Kidney epithelial cell (primary cell): Measurements from ENCODE around the gene HIRIP3. TPM values are rescaled to one million over a fixed set of nuclear protein-coding genes. Genes with fewer than 3 reads are reported as not detected.

Source experiments
- DNase-seq: peaks from one replicate; pipeline ENCODE4 v3.0.0-alpha.2; 2010; ENCODE audit warnings: low read depth
- H3K27me3 ChIP-seq: 2 replicates; pipeline ENCODE4 v1.6.0; 2011; ENCODE audit warnings: low read length; ENCODE audit not compliant: control insufficient read depth, insufficient read depth
- H3K36me3 ChIP-seq: 2 replicates; pipeline ENCODE4 v1.5.1; 2011; ENCODE audit warnings: low read length; ENCODE audit not compliant: control insufficient read depth, insufficient read depth
- H3K4me3 ChIP-seq: 2 replicates; pipeline ENCODE4 v1.5.1; 2011; ENCODE audit warnings: low read depth, mild to moderate bottlenecking, control low read depth, low read length
- CTCF ChIP-seq: IDR thresholded peaks from 2 replicates; pipeline ENCODE4 v1.5.1; 2011; ENCODE audit warnings: mild to moderate bottlenecking, moderate library complexity, low read length, control low read depth, inconsistent platforms; ENCODE audit not compliant: insufficient read depth, poor library complexity, severe bottlenecking
- total RNA-seq: library from RNA; depleted of rRNA; stranded (reverse); fragments of >200 nt; gene quantifications from 2 replicates; pipeline ENCODE4 v1.2.3, GENCODE V29; 2015

Gene HIRIP3
- total RNA-seq, 1 donor from 2014 or later = 20.3 TPM

- Histone ChIP-seq H3K36me3 (peaks cover 1% of the 10 kb centered on the region), H3K4me3 (no peak overlapping the region), H3K27me3 (no peaks in the 10 kb centered on the region)
- no peak for DNase-seq
- TF ChIP-seq CTCF = no peak
These were observed 8.5 kb downstream of the HIRIP3 start for GRCh38 chr16:29986931-29987330.

GRCh38 chr16:29986231-29986630 lies 9.2 kb downstream of the HIRIP3 start:
- no peak for DNase-seq
- H3K27me3 ChIP-seq = no peaks in the 10 kb centered on the region
- peaks cover 1% of the 10 kb centered on the region for H3K36me3 ChIP-seq
- H3K4me3 ChIP-seq = no peak overlapping the region
- no peak for TF ChIP-seq CTCF

GRCh38 chr16:29985271-29985811 lies 10.1 kb downstream of the HIRIP3 start:
- Histone ChIP-seq H3K27me3 (no peaks in the 10 kb centered on the region), H3K36me3 (peaks cover 1% of the 10 kb centered on the region), H3K4me3 (no peak overlapping the region)
- TF ChIP-seq CTCF = no peak
- no peak for DNase-seq

- TF ChIP-seq CTCF = no peak
- H3K27me3 ChIP-seq = no peaks in the 10 kb centered on the region
- H3K36me3 ChIP-seq = peaks cover 1% of the 10 kb centered on the region
- no peak overlapping the region for H3K4me3 ChIP-seq
- no peak for DNase-seq
These were observed 10.7 kb downstream of the HIRIP3 start for GRCh38 chr16:29984764-29985147.

GRCh38 chr16:29984137-29984763 lies 11.2 kb downstream of the HIRIP3 start:
- no peak for DNase-seq
- no peak for TF ChIP-seq CTCF
- Histone ChIP-seq H3K27me3 (no peaks in the 10 kb centered on the region), H3K4me3 (no peak overlapping the region), H3K36me3 (peaks cover 1% of the 10 kb centered on the region)

- Histone ChIP-seq H3K27me3 (no peaks in the 10 kb centered on the region), H3K36me3 (peaks cover 1% of the 10 kb centered on the region), H3K4me3 (no peak overlapping the region)
- TF ChIP-seq CTCF = no peak
- DNase-seq = no peak
These were observed 11.8 kb downstream of the HIRIP3 start for GRCh38 chr16:29983420-29984136.
